HG03460 (cell line): Measurements from ENCODE around the gene SLC26A1.
"Not testable (repeated sequence)": the region's sequence is repeated elsewhere in the genome, so short reads cannot be mapped to it uniquely, and the experiment has no call there.

ENCODE experiments used
- ATAC-seq: cut with Tn5 transposase; IDR thresholded peaks from one replicate; pipeline ENCODE4 v1.9.1; 2021; ENCODE audit not compliant: unreplicated experiment

Gene SLC26A1

GRCh38 chr4:999882-1000425 lies 6.8 kb upstream of the SLC26A1 start:
- no peak for ATAC-seq

GRCh38 chr4:999240-999863 lies 6.1 kb upstream of the SLC26A1 start:
- ATAC-seq = not testable (repeated sequence)

GRCh38 chr4:998096-998691 lies 5.0 kb upstream of the SLC26A1 start:
- no peak for ATAC-seq

GRCh38 chr4:997375-998071 lies 4.3 kb upstream of the SLC26A1 start:
- no peak for ATAC-seq

GRCh38 chr4:996997-997374 lies 3.8 kb upstream of the SLC26A1 start:
- ATAC-seq = no peak

- ATAC-seq = no peak
These were observed 3.1 kb upstream of the SLC26A1 start for GRCh38 chr4:996030-996996.

GRCh38 chr4:995311-996026 lies 2.3 kb upstream of the SLC26A1 start:
- no peak for ATAC-seq

- no peak for ATAC-seq
These were observed 700 bp downstream of the SLC26A1 start for GRCh38 chr4:992297-993110.

- ATAC-seq = no peak
These were observed 1.5 kb downstream of the SLC26A1 start for GRCh38 chr4:991451-992296.

GRCh38 chr4:990746-991367 lies 2.3 kb downstream of the SLC26A1 start:
- ATAC-seq = no peak

GRCh38 chr4:989722-990471 lies 3.3 kb downstream of the SLC26A1 start:
- ATAC-seq = no peak

- no peak for ATAC-seq
These were observed 4.2 kb downstream of the SLC26A1 start for GRCh38 chr4:988726-989721.

GRCh38 chr4:987624-988513 lies 5.3 kb downstream of the SLC26A1 start:
- no peak for ATAC-seq

GRCh38 chr4:986879-987623 lies 6.2 kb downstream of the SLC26A1 start, which contains the start of gene IDUA:
IDUA (plus strand) TSS chr4:987044; CDS start chr4:987085, 41 bp downstream.
- ATAC-seq = peak; percentile 78
